Stimulated activated naive CD8-positive, alpha-beta T cell treated with anti-CD3 and anti-CD28 coated beads, Interleukin-15, Interleukin-2, amounts not matched to agents 100 U/mL and 50 U/mL, for 24 hours (primary cell): ENCODE measurements around the gene PCSK1N.
"Not testable (repeated sequence)": the region's sequence is repeated elsewhere in the genome, so short reads cannot be mapped to it uniquely, and the experiment has no call there.

Experiments
- ATAC-seq: fragments of 150-1000 bp; cut with Tn5 transposase; one replicate; pipeline ENCODE4 v1.10.0; 2021
- DNase-seq: peaks from one replicate; pipeline ENCODE4 v3.0.0; 2021

PCSK1N gene

DNA sequence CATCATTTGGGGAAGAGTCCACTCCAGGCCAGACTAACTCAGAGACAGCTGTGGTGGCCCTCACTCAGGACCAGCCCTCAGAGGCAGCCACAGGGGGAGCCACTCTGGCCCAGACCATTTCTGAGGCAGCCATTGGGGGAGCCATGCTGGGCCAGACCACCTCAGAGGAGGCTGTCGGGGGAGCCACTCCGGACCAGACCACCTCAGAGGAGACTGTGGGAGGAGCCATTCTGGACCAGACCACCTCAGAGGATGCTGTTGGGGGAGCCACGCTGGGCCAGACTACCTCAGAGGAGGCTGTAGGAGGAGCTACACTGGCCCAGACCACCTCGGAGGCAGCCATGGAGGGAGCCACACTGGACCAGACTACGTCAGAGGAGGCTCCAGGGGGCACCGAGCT is 12.4 kb downstream of the PCSK1N start:
- DNase-seq (no peak), ATAC-seq (no peak)

DNA sequence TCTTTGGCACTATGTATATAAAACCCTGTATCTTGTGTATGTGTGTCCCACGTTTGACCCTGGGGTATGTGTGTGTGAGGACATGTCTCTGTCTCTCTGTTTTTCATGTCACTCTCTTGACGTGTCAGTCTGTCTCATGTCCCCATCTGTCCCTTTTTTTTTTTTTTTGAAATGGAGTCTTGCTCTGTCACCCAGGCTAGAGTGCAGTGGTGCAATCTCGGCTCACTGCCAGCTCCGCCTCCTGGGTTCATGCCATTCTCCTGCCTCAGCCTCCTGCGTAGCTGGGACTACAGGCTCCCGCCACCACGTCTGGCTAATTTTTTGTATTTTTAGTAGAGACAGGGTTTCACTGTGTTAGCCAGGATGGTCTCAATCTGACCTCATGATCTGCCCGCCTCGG is 16.0 kb downstream of the PCSK1N start:
- not testable (repeated sequence) for ATAC-seq, DNase-seq

DNA sequence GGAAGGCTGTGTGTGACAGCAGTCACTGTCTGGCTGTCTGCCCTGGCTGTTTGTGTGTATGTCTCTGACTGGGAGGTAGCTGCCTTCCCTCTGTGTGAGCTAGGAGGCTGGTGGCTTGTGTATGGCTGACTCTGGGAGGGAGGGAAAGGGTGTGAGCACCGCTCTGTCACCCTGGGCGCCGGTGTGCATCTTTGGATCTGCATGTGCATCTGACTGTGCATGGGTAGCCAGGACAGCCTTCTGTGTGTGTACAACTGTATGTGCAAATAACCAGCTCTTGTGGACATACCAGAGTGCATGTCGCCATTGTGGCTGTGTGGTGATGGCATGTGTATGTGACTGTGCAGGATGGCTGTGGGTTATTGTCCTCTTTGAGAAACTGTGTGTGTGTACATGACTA is 16.5 kb downstream of the PCSK1N start:
- ATAC-seq (no peak), DNase-seq (no peak)

DNA sequence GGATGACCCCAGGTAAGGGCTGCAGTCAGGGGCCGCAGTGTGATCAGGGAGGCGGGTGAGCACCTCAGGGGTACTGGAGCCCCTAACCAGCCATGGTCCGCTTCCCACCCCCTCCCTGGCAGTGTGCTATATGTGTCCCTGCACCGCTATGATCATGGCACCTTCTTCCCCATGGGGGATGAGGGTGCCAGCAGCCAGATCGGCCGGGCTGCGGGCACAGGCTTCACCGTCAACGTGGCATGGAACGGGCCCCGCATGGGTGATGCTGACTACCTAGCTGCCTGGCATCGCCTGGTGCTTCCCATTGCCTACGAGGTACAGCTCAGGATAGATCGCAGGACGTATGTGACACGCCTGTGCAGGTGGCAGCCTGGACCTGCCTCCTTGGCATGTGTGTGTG is 17.3 kb downstream of the PCSK1N start:
- no peak for ATAC-seq
- DNase-seq = no peak

DNA sequence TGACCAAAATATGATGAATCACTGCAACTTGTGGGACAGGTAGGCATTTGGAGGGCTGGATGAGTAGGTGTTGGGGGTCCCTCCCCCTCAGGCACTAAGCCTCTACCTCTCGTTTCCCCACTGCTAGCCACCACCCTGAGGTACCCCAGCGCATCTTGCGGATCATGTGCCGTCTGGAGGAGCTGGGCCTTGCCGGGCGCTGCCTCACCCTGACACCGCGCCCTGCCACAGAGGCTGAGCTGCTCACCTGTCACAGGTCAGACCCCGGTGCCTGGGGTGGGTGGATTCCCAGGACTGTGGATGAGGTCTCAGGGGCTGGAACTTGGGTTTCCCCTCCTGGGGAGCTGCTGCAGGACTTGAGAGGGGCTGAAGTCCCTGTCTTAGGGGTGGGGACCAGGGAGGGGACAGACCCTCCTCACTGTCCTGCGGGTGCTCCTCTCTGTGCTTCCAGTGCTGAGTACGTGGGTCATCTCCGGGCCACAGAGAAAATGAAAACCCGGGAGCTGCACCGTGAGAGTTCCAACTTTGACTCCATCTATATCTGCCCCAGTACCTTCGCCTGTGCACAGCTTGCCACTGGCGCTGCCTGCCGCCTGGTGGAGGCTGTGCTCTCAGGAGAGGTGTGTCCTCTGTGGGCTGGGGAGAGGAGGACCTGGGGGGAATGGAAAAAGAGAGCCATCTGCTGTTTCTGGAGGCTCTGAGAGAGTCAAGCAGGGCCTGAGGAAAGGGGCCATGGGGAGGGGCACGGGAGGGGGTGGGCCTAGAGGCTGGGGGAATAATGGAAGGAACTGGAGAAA is 19.2 kb downstream of the PCSK1N start:
- no peak for DNase-seq
- ATAC-seq = no peak

DNA sequence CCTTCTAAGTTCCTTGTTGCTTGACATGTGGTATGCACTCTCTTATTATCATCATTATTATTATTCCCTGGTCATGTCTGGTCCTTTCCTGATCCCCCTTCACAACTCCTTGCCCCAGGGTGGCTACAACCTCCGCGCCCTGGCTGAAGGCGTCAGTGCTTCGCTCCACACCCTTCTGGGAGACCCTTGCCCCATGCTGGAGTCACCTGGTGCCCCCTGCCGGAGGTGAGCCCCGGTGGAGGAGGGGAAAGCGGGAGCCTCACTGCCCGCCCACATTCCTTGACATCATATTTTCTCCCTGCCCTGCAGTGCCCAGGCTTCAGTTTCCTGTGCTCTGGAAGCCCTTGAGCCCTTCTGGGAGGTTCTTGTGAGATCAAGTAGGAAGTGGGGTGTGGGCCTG is 20.1 kb downstream of the PCSK1N start:
- ATAC-seq = no peak

DNA sequence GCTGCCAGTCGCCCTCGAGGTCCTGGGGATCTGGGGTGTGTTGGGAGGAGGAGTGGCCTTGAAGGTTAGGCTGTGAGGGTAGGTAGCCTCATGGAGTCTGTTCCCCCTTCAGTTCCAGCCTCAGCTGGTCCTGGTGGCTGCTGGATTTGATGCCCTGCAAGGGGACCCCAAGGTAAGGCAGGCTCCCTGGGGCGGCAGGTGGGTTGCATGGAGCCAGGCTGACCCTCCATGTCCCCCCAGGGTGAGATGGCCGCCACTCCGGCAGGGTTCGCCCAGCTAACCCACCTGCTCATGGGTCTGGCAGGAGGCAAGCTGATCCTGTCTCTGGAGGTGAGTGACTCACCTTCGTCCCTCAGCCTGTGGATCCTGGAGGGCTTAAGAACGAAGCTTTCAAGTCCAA is 20.7 kb downstream of the PCSK1N start:
- ATAC-seq (no peak), DNase-seq (no peak)

More for the DNA sequence above, 20.1 kb downstream of the PCSK1N start:
- no peak for DNase-seq

DNA sequence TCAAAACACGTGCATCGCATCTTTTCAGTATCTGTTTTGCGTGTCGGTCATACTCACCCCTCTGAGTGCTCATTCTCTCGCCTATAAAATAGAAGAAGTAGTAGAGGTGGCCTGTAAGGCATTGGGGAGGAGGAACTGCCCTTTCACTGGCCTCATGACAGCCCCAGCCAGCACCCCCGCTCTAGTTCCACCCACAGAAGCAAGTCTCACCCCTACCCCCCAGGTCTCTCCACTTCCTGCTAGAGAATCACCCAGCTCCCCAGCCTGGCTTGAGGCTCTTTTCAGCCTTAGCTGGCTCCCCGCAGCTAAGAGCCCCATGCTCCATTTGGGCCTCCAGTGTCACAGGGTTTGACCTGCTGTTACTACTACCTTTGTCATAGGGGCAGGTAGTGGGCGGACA is 21.8 kb downstream of the PCSK1N start:
- DNase-seq = no peak
- no peak for ATAC-seq

DNA sequence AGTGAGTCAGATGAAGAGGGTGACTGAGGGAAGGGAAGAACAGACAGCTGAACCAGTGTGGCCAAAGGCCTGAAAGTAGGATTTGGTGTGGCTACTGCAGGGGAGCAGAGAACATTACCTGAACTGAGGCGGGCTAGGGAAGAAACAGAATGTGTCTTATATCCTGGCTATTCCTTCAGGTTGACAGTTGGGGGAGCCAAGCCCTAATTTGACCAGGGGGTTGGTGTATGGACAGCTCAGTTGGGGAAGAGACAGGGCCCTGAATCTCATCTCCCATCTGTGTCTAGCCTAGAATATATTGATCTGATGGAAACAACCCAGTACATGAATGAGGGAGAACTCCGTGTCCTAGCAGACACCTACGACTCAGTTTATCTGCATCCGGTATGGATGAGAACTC is 29.3 kb downstream of the PCSK1N start:
- DNase-seq = no peak
- ATAC-seq = no peak

DNA sequence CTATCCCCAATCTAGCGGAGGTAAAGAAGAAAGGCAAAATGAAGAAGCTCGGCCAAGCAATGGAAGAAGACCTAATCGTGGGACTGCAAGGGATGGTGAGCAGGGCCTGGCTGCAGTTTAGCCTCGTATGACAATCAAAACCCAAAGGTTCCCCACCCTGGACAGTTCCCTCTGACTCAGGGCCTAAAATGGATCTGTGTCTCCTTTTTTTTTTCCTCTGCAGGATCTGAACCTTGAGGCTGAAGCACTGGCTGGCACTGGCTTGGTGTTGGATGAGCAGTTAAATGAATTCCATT is 32.6 kb downstream of the PCSK1N start:
- ATAC-seq (no peak), DNase-seq (no peak)

DNA sequence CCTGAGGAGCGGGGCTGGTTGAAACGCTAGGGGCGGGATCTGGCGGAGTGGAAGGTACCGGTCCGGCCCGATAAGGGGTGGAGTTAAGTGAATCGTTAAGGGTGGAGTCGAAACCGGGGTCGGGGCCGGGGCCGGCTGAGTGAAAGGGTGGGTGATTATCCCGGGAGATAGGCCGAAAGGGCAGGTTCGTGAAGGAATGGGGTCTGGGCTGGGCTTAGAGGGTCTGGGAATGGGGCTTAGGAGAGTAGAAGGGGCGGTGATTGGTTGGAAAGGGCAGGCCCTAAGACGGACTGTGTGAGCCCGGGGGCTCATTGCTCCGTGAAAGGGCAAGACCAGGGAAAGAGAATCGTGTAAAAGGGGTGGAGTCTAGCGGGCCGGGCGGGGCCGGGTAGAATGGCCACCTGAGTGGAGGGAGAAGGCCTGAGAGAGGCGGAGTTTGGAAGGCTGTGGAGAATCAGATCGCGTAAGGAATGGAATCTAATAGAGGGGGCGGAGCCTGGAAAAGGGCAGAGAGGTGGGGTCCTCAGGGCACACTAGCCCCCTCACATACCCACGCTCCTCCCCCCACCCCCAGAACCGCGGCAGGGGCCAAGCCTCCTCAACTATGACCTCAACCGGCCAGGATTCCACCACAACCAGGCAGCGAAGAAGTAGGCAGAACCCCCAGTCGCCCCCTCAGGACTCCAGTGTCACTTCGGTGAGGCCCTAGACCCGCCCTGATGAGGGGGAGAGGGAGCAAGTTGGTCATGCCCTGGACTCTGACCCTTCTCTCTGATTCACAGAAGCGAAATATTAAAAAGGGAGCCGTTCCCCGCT is 33.1 kb downstream of the PCSK1N start:
- ATAC-seq (peak; percentile 57), DNase-seq (peak; percentile 77)

DNA sequence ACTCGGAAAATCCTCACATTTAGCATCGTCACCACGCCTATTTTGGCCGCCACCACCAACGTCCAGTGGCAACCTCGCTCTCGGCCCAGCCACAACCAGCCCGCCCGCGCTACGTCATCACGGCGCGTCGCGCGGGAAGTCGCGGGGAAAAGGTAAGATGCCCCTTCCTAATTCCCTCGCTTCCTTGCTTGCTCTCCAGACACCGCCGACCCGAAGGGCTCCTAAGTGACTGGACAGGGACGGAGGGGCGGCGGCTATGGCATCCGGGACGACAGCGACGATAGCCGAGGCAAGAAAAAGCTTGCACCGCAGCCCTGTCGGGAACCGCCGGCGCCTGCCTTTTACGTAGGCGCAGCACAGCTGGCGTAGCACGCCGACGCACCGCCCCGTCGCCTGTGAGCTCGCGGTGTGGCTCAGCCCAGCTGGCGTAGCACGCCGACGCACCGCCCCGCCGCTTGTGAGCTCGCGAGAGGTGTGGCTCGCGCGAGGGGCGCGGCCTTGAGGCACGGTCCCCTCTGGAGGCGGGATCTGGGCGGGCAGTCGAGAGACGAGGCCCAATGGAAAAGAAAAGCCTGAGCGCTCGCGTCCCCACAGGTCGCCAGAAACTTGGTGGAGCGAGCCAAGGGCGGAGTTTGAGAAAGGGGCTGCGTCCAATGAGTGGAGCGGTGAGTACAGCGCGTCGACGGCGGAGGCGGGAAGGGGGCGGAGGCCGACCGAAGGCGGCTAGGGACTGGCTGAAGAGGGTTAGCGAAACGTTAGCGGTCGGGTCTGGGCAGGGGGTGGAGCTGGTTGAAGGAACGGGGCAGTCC is 33.9 kb downstream of the PCSK1N start, which contains the start of gene HDAC6:
Gene HDAC6, plus strand, starts transcription at position 788 of the 809 bp plus-strand sequence. CDS start 626 bp downstream, outside the sequence.
- ATAC-seq (peak; percentile 89), DNase-seq (peak; percentile 91)

DNA sequence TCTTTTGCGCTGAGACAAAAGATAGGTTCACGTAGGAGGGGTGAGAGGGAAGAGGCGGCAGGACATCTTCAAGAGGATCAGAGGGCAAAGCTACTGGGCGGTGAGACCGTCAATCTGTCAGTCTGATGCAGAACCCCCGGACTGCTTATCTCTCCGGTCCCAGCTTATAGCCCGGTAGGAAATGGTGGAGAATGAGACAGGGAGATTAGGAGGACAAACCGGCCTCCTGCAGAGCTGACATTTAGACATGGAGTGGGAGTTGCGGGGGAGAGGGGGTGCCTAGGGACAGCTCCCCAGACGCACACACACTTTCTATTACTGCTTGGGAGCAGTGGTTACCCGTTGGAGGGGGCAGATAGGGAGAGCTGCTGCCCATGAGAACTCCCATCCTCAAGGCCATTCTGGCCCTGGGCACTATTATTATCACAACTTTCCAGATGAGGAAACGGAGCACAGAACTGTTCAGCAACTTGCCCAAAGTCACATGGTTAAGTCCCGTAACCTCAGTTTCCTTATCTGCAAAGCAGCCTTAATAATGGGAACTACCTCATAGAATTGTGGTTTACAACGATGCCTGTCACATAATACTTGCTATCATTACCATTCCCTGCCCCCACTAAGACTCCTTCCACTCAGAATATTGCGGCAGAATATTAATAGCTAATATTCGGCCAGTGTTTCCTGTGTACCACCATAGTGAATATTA is 34.7 kb downstream of the PCSK1N start:
- ATAC-seq = no peak
- DNase-seq = peak; percentile 9

DNA sequence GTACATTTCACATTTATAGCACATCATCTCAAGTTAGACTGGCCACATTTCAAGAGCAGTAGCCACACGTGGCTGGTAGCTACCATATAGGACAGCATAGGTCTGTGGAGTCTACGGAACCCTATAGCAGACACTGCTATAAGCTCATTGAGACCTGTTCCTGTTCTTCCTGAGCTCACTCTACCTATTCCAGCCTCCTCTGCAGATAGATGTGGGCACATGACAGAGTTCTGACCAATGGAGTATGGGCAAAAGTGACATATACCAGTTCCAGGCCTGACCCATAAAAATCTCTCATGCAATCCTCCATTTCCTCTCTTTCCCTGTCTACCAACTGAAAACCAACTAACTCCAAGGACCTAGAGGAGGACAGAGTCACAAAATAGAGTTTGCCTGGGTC is 37.1 kb downstream of the PCSK1N start:
- DNase-seq = no peak
- ATAC-seq = no peak

DNA sequence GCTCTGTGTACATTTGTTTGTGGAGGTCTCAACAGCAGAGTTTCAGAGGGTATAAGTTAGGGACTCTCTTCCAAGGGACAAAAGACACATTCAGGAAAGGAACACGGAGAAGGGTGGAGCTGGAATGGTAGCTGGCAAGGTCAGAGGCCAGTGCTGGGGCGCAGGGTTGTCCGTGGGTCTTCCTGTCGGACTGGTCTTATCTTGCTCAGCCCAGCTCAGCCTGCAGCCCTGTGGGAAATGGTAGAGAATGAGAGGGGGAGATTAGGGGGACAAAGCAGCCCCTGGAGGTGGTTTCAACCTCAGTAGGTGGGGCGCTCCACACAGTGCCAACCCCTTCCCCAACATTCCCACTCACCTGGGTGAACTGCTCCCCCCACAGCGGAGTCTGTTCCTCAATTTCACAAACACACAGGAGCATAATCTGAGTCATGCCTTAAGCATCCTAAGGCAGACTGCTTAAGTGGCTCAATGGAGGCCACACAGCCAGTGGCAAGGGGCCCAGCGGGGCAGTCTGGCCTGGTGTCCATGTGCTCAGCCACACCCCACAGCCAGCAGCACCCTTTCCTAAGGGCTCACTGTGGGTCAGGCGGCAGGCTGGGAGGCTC is 40.4 kb downstream of the PCSK1N start:
- ATAC-seq (no peak), DNase-seq (no peak)

DNA sequence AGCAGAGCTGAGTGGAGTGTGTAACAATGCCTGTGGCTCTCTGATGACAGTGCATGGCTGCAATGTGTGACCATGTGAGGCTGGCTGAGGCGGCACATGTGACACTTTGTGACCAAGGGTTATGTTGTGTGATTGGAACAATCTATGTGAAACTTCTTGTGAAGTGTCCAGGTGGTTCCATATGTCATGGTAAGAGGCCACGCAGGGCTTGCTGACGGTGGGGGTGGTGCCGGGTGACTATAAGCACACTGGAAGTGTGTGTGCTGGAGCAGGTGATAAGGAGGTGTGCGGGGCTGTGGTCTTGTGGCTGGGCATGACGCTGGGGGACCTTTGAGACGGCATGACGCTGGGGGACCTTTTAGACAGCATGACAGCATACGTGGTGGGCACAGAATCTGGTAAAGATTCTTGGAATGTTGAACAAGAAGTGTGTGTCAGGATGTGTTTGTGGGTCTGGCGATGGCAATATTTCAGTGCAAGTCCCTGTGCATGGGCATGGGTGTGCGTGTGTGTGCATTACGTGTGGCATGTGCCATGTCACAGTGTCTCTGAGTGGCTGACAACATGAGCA is 41.0 kb downstream of the PCSK1N start:
- no peak for DNase-seq

DNA sequence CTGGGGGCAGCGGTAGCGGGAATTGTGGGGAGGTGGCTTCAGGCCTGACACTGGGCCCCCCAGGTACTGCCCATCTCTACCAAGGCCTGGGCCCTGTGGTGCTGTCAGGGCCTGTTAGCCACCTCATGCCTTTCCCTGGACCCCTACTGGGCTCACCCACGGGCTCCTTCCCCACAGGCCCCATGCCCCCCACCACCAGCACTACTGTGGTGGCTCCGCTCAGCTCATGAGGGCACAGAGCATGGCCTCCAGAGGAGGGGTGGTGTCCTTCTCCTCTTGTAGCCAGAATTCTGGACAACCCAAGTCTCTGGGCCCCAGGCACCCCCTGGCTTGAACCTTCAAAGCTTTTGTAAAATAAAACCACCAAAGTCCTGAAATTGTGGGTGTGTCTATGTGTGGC is 41.5 kb downstream of the PCSK1N start:
- no peak for DNase-seq
- no peak for ATAC-seq

More for the DNA sequence above, 41.0 kb downstream of the PCSK1N start:
- no peak for ATAC-seq

DNA sequence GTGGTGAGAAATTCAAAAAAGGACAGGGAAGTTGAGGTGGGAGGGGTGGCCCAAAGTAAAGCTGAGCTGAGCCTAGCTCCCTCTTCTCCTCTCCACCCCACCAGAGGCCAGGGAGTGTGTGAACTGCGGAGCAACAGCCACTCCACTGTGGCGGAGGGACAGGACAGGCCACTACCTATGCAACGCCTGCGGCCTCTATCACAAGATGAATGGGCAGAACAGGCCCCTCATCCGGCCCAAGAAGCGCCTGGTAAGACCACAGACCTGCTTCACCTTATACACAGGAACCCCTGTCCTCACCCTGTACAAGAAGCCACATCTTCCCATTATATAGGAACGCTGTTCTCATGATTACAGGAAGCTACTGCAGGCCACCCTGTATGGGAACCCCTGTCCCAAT is 43.2 kb downstream of the PCSK1N start:
- DNase-seq (no peak), ATAC-seq (no peak)

DNA sequence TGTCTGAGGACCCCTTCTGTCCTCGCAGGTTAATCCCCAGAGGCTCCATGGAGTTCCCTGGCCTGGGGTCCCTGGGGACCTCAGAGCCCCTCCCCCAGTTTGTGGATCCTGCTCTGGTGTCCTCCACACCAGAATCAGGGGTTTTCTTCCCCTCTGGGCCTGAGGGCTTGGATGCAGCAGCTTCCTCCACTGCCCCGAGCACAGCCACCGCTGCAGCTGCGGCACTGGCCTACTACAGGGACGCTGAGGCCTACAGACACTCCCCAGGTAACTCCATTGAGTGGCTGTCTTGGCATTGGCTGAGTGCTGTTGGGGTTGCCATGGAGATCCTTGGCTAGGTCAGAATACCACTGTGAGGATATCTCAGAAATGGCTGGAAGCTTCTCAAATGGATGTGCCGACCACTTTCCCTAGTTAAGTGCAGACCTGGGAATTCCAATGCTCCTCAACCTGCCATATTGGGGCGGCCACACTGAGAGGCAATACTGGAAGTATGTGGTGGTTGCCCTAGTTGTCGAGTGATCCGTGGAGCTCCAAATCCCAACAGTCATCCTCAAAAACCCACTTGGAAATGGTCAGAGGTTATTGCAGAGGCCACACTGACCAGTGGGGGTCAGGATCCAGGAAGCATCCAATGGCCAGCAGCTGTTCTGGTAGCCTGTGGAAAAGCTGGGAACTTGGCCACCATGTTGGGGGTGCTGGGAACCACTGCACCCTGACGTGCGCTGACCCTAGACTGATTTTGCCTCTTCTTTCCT is 44.2 kb downstream of the PCSK1N start:
- no peak for ATAC-seq
- no peak for DNase-seq

DNA sequence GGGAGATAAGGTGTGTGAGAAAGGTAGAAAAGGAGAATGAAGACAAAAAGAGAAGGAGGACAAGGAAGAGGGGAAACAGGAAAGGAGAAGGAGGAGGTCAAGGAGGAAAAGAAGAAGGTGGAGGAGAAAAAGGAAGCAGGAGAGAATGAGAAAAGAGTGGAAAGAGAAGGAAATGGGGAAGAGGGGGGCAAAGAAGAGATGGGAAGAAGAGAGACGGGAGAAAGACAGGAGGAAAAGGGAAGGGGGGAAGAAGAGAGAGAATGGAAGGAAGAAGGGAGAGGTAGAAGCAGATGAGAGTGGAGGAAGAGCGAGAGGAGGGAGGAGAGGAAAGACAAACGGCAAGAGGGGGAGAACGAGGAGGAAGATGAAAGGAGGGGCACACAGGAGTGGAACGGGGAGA is 44.9 kb downstream of the PCSK1N start:
- ATAC-seq (no peak), DNase-seq (no peak)
